Tibial artery (tissue), 4 donors: ENCODE results near the gene LAMTOR1.
A peak's percentile ranks its signal among the peaks of the same experiment; 100 is the strongest.

Experiments
- DNase-seq, 2 donors: peaks; one replicate each; pipeline ENCODE4 v3.0.0-alpha.2; 2019
- H3K27ac ChIP-seq, 2 donors: fragments of 200-600 bp; sonication (generic) in 1 of 2; 1 replicate in 1 of 2; 2 replicates in 1 of 2; pipeline ENCODE4 v1.5.1; 2018 to 2019; ENCODE audit warnings: mild to moderate bottlenecking in 1 of 2
- H3K27me3 ChIP-seq, 2 donors: fragments of 200-600 bp; sonication (generic) in 1 of 2; one replicate each; pipeline versions ENCODE4 v1.5.1 to v1.6.0; 2016 to 2019
- H3K36me3 ChIP-seq, 3 donors: fragments of 200-600 bp; sonication (generic) in 2 of 3; one replicate each; pipeline ENCODE4 v1.5.1; 2016 to 2019; ENCODE audit warnings: mild to moderate bottlenecking in 2 of 3
- H3K4me1 ChIP-seq, 4 donors: fragments of 200-600 bp; sonication (generic) in 2 of 4; 1 replicate in 3 of 4; 2 replicates in 1 of 4; pipeline ENCODE4 v1.5.1; 2016 to 2019
- H3K4me3 ChIP-seq, 2 donors: fragments of 200-600 bp; sonication (generic) in 1 of 2; 1 replicate in 1 of 2; 2 replicates in 1 of 2; pipeline ENCODE4 v1.5.1; 2018 to 2019; ENCODE audit warnings: mild to moderate bottlenecking in 2 of 2
- H3K9me3 ChIP-seq, 3 donors: fragments of 200-600 bp; sonication (generic) in 1 of 3; one replicate each; pipeline ENCODE4 v1.5.1; 2016 to 2019
- CTCF ChIP-seq, 2 experiments: fragments of 200-600 bp in 1 of 2; fragments of 450-650 bp in 1 of 2; IDR thresholded peaks; one replicate each; pipeline ENCODE4 v1.5.1; 2017 to 2019; ENCODE audit warnings: antibody characterized with exemption in 2 of 2, mild to moderate bottlenecking in 1 of 2, moderate library complexity in 1 of 2
- intact Hi-C: fragments of 100-400 bp; cut with DNase I; formaldehyde crosslinking; loops from one replicate; pipeline ENCODE4 v1.15.0; 2023; ENCODE audit warnings: low total_unique reads

Gene LAMTOR1

GRCh38 chr11:72081184-72081644 is 21.9 kb downstream of the LAMTOR1 start:
- peaks cover 0 to 24% (median 14%) of the 10 kb centered on the region in 4 donors for H3K4me1 ChIP-seq
- no peak for DNase-seq
- H3K4me3 ChIP-seq, result peak overlapping the region; percentile 64 to 94
- TF ChIP-seq CTCF (IDR thresholded peaks at IDR 0.05), result no peak
- no peaks in the 10 kb centered on the region for H3K9me3 ChIP-seq
- intact Hi-C loops, result loop anchor here (2.0 kb wide), 1 partner anchor 40 kb away; no protein-coding TSS in a partner anchor
- peak overlapping the region; percentile 86 to 97 for H3K27ac ChIP-seq
- H3K36me3 ChIP-seq, result peaks cover 0 to 8% (median under 1%) of the 10 kb centered on the region in 3 donors
- H3K27me3 ChIP-seq, result no peaks in the 10 kb centered on the region

DNA sequence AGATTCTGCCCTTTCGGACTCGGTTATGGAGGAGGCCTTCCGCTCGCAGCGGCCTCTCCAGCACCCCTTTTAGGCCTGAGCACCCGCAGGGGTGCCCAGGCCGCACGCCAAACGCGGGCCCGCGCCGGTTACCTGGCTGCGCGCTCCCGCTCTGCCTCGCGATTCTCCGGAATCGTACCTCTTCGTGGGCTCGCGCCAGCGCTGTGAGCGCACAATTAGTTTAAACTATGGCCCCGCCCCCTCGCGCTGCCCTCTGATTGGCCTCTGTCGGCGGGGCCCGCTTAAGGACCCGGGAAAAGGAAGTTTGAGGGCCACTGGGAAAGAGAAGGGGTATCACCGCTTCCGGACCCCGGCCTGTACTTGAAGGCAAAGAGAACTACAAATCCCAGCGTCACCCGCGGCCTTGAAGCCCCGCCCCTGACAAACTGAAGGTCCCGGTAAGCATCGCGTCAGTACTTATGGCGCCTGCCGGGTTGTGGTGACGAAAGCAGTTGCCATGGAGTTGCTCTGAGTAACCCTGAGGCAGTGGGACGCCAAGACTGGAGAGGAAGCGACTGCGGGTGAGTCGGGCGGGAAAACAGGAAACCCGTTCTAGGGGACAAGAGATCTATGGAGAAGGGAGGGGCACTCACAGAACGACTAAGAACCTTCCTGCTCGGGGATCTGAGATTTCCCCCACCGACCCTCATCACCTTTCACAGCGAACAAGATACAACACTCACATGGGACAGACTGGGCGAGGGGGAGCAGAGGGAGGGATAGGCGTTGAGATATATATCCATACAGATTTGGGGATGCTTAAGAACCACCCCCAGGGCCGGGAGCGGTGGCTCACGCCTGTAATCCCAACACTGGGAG is 22.5 kb downstream of the LAMTOR1 start, which contains the start of the genes LRRC51 and NUMA1:
LRRC51 (plus strand) TSS at position 525 of the 858 bp plus-strand sequence. CDS start 8,234 bp downstream, outside the sequence.
NUMA1 (minus strand) TSS at position 217 of the 858 bp plus-strand sequence. CDS start 44,599 bp downstream, outside the sequence.
- TF ChIP-seq CTCF (IDR thresholded peaks at IDR 0.05), result no peak
- Histone ChIP-seq H3K27me3 (no peaks in the 10 kb centered on the region), H3K4me3 (peak within 1 kb of the TSS; percentile 64 to 94), H3K9me3 (no peaks in the 10 kb centered on the region), H3K36me3 (peaks cover 0 to 7% (median 6%) of the 10 kb centered on the region in 3 donors), H3K27ac (peak within 1 kb of the TSS; percentile 86 to 97), H3K4me1 (peaks cover 0 to 24% (median 14%) of the 10 kb centered on the region in 4 donors)
- intact Hi-C loops, result loop anchor here (2.0 kb wide), 1 partner anchor 40 kb away; no protein-coding TSS in a partner anchor
- peak; percentile 100 for DNase-seq

- intact Hi-C loops, result loop anchor here (2.0 kb wide), 1 partner anchor 39 kb away; no protein-coding TSS in a partner anchor
- Histone ChIP-seq H3K27me3 (no peaks in the 10 kb centered on the region), H3K4me1 (peaks cover 0 to 24% (median 14%) of the 10 kb centered on the region in 4 donors), H3K27ac (peak overlapping the region; percentile 86 to 97), H3K9me3 (no peaks in the 10 kb centered on the region), H3K36me3 (peaks cover 0 to 12% (median 6%) of the 10 kb centered on the region in 3 donors), H3K4me3 (peak overlapping the region; percentile 64 to 94)
- TF ChIP-seq CTCF (IDR thresholded peaks at IDR 0.05), result no peak
- DNase-seq, result no peak
These were observed 23.2 kb downstream of the LAMTOR1 start for GRCh38 chr11:72079819-72080325.

DNA sequence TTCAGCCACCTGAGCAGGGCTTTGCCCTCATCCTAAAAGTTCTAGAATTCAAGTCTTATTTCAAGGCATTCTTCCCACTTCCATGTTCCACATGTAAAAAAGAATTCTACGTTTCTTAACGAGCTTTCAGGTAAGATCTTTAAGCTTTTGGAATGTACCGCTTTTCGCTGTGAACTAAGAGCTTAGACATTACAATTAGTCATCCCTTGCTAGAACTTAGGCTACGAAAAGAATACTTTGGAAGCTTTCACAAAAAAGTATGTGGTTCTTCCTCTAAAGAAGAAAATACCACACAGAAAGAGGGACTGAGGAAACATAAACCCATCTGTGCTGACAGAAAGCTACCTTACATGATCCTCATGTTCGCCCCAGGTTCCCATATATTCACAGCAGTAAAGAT is 24.6 kb downstream of the LAMTOR1 start:
- Histone ChIP-seq H3K4me1 (peaks cover 0 to 24% (median 14%) of the 10 kb centered on the region in 4 donors), H3K27ac (peak overlapping the region; percentile 86 to 97), H3K27me3 (no peaks in the 10 kb centered on the region), H3K4me3 (peak overlapping the region in 1 of 2 donors; percentile 94), H3K36me3 (peaks cover 0 to 12% (median 6%) of the 10 kb centered on the region in 3 donors), H3K9me3 (no peaks in the 10 kb centered on the region)
- no peak for TF ChIP-seq CTCF (IDR thresholded peaks at IDR 0.05)
- intact Hi-C loops, result no loop called here
- no peak for DNase-seq

DNA sequence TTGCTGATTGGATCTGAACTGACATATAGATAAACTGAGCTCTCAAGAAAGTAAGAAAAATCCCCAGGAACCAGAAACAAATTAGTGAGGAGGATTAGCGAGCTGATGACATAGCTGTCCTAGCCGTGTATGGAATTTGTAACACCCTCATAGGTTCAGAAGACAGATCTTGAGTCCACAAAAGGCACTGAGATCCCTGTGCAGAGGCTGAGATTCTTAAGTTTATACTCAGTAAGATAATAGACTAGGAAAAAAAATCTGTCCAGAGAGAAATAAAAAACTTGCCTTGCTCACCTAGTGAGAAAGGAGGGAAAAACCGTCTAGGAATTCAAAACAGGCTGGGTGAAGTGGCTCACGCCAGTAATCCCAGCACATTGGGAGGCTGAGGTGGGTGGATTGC is 27.3 kb downstream of the LAMTOR1 start:
- intact Hi-C loops, result no loop called here

More for the DNA sequence above, 27.3 kb downstream of the LAMTOR1 start:
- TF ChIP-seq CTCF (IDR thresholded peaks at IDR 0.05), result no peak
- DNase-seq, result no peak
- no peak overlapping the region for H3K27ac ChIP-seq
- H3K36me3 ChIP-seq, result peaks cover 0 to 12% (median 6%) of the 10 kb centered on the region in 3 donors
- no peaks in the 10 kb centered on the region for H3K27me3 ChIP-seq
- no peak overlapping the region for H3K4me3 ChIP-seq
- H3K9me3 ChIP-seq, result no peaks in the 10 kb centered on the region
- H3K4me1 ChIP-seq, result peaks cover 0 to 33% (median 14%) of the 10 kb centered on the region in 4 donors
